Lung (tissue), 12 donors: ENCODE measurements around the gene BBX. TPM values are rescaled to one million over a fixed set of nuclear protein-coding genes. Genes with fewer than 3 reads are reported as not detected.

ENCODE experiments used
- ATAC-seq: fragments of 200-7000 bp; cut with Tn5 transposase; one replicate; pipeline ENCODE4 v1.9.1; 2020; ENCODE audit warnings: moderate number of reproducible peaks; ENCODE audit not compliant: insufficient read depth, low FRiP score
- DNase-seq, 3 donors: peaks; one replicate each; pipeline ENCODE4 v3.0.0-alpha.2; 2013 to 2017
- H3K27ac ChIP-seq, 2 donors: one replicate each; pipeline ENCODE4 v1.5.1; 2013; ENCODE audit warnings: mild to moderate bottlenecking in 2 of 2, moderate library complexity in 2 of 2, control low read depth in 1 of 2, inconsistent platforms in 1 of 2, low read depth in 1 of 2, low read length in 1 of 2
- H3K27me3 ChIP-seq, 3 donors: one replicate each; pipeline ENCODE4 v1.5.1; 2013; ENCODE audit warnings: low read length in 2 of 3; ENCODE audit not compliant: control insufficient read depth in 3 of 3, insufficient read depth in 3 of 3
- H3K36me3 ChIP-seq, 4 donors: one replicate each; pipeline ENCODE4 v1.5.1; 2013; ENCODE audit warnings: low read length in 4 of 4, mild to moderate bottlenecking in 1 of 4, moderate library complexity in 1 of 4; ENCODE audit not compliant: control insufficient read depth in 4 of 4, insufficient read depth in 4 of 4
- H3K4me1 ChIP-seq, 5 donors: one replicate each; pipeline ENCODE4 v1.5.1; 2013; ENCODE audit warnings: low read length in 5 of 5, mild to moderate bottlenecking in 2 of 5, moderate library complexity in 1 of 5; ENCODE audit not compliant: control insufficient read depth in 5 of 5, insufficient read depth in 5 of 5
- H3K4me3 ChIP-seq: one replicate; pipeline ENCODE4 v1.5.1; 2013; ENCODE audit warnings: mild to moderate bottlenecking, control low read depth, moderate library complexity
- H3K9ac ChIP-seq, 2 donors: one replicate each; pipeline ENCODE4 v1.5.1; 2013; ENCODE audit warnings: low read length in 2 of 2, control low read depth in 1 of 2; ENCODE audit not compliant: insufficient read depth in 1 of 2
- H3K9me3 ChIP-seq, 4 donors: one replicate each; pipeline ENCODE4 v1.5.1; 2013; ENCODE audit warnings: low read length in 3 of 4, mild to moderate bottlenecking in 1 of 4, moderate library complexity in 1 of 4; ENCODE audit not compliant: control insufficient read depth in 4 of 4, insufficient read depth in 3 of 4
- CTCF ChIP-seq: IDR thresholded peaks from 2 replicates; pipeline ENCODE4 v1.5.1; 2012; ENCODE audit warnings: mild to moderate bottlenecking; ENCODE audit errors: control extremely low read depth, extremely low read depth
- WGBS, 2 donors: extraction: QIAGEN DNeasy Blood & Tissue Kit; methylation state at CpG; one replicate each; pipeline ENCODE4 v1.1.7; 2013; 5-methylcytosine and 5-hydroxymethylcytosine counted together
- polyA plus RNA-seq, 2 donors: library from polyadenylated mRNA; stranded (reverse); fragments of 200-250 nt; gene quantifications; one replicate each; pipeline ENCODE4 v1.2.1, GENCODE V29; 2013
- total RNA-seq, 2 donors: library from RNA; depleted of rRNA in 1 of 2; stranded (reverse); fragments of >200 nt in 1 of 2; gene quantifications; one replicate each; pipeline ENCODE4 v1.2.1, GENCODE V29; 2014 to 2021
- donor health status: control.
- donor health status: control.
- donor health status: Bipolar disorder and iron deficiency.
- donor health status: healthy.
- donor health status: DM: yes; HTN: yes; CAD: no.

BBX gene
- total and polyA plus RNA-seq, 4 donors, result 6.3 to 93.3 (median 25.1) TPM

- Histone ChIP-seq H3K27ac (no peak overlapping the region), H3K36me3 (peaks cover 0 to 9% (median 7%) of the 10 kb centered on the region in 4 donors), H3K9ac (no peak overlapping the region), H3K4me3 (no peak overlapping the region), H3K9me3 (no peaks in the 10 kb centered on the region), H3K27me3 (no peaks in the 10 kb centered on the region), H3K4me1 (peaks cover 0 to 1% (median 0%) of the 10 kb centered on the region in 5 donors)
- no peak for ATAC-seq
- no peak for TF ChIP-seq CTCF
- whole genome bisulfite sequencing, 2 donors, result 95 to 97% methylated on average over 6 of the region's 6 CpGs
- DNase-seq, result no peak
These were observed 267.9 kb downstream of the BBX start for GRCh38 chr3:107790612-107791011.

- Histone ChIP-seq H3K9ac (no peak overlapping the region), H3K4me1 (peaks cover 0 to 1% (median 0%) of the 10 kb centered on the region in 5 donors), H3K27ac (no peak overlapping the region), H3K27me3 (no peaks in the 10 kb centered on the region), H3K9me3 (no peaks in the 10 kb centered on the region), H3K4me3 (no peak overlapping the region), H3K36me3 (peaks cover 0 to 9% (median 5%) of the 10 kb centered on the region in 4 donors)
- 83 to 92% methylated on average over 1 of the region's 1 CpG for WGBS, 2 donors
- TF ChIP-seq CTCF, result no peak
- DNase-seq (no peak), ATAC-seq (no peak)
These were observed 268.3 kb downstream of the BBX start for GRCh38 chr3:107791027-107791426.

GRCh38 chr3:107791450-107791849, 268.7 kb downstream of the BBX start:
- DNase-seq (no peak), ATAC-seq (no peak)
- Histone ChIP-seq H3K4me3 (no peak overlapping the region), H3K27me3 (no peaks in the 10 kb centered on the region), H3K36me3 (peaks cover 0 to 9% (median 5%) of the 10 kb centered on the region in 4 donors), H3K9me3 (no peaks in the 10 kb centered on the region), H3K9ac (no peak overlapping the region), H3K4me1 (peaks cover 0 to 4% (median 0%) of the 10 kb centered on the region in 5 donors), H3K27ac (no peak overlapping the region)
- no peak for TF ChIP-seq CTCF
- WGBS, 2 donors, result 97 to 99% methylated on average over 7 of the region's 7 CpGs
